GM23338 (cell line): ENCODE data around the gene HCRTR1. TPM values are rescaled to one million over a fixed set of nuclear protein-coding genes. Genes with fewer than 3 reads are reported as not detected.

Experiments used
- ATAC-seq: fragments of 200-7000 bp; cut with Tn5 transposase; 3 replicates; pipeline ENCODE4 v1.9.1; 2020
- DNase-seq: peaks from one replicate; pipeline ENCODE4 v3.0.0-alpha.2; 2015; ENCODE audit warnings: low spot score
- H2AFZ ChIP-seq: fragments of 200-600 bp; sonication (generic); 2 replicates; pipeline ENCODE4 v1.8.0; 2016; ENCODE audit warnings: antibody characterized with exemption, mild to moderate bottlenecking, moderate library complexity
- H3F3A ChIP-seq: fragments of 200-600 bp; sonication (generic); replicated peaks from 2 replicates; pipeline ENCODE4 v1.8.0; 2017; ENCODE audit warnings: antibody characterized with exemption, mixed run types, low read depth
- H3K27ac ChIP-seq: fragments of 200-600 bp; sonication (generic); 2 replicates; pipeline ENCODE4 v1.6.1; 2016; ENCODE audit warnings: low read depth
- H3K27me3 ChIP-seq: fragments of 200-600 bp; sonication (generic); 2 replicates; pipeline ENCODE4 v1.8.0; 2016; ENCODE audit warnings: mild to moderate bottlenecking, mixed run types, moderate library complexity; ENCODE audit not compliant: insufficient read depth
- H3K36me3 ChIP-seq: fragments of 200-600 bp; sonication (generic); 2 replicates; pipeline ENCODE4 v1.8.0; 2016; ENCODE audit warnings: mild to moderate bottlenecking; ENCODE audit not compliant: insufficient read depth
- H3K4me1 ChIP-seq: fragments of 200-600 bp; sonication (generic); 2 replicates; pipeline ENCODE4 v1.8.0; 2016; ENCODE audit warnings: mild to moderate bottlenecking, moderate library complexity; ENCODE audit not compliant: insufficient read depth
- H3K4me2 ChIP-seq: fragments of 200-600 bp; sonication (generic); 2 replicates; pipeline ENCODE4 v1.7.1; 2017; ENCODE audit warnings: mixed run types
- H3K4me3 ChIP-seq: fragments of 200-600 bp; sonication (generic); 2 replicates; pipeline ENCODE4 v1.6.1; 2016; ENCODE audit warnings: mixed run types
- H3K79me2 ChIP-seq: fragments of 200-600 bp; sonication (generic); replicated peaks from 2 replicates; pipeline ENCODE4 v1.8.0; 2017; ENCODE audit warnings: mild to moderate bottlenecking; ENCODE audit not compliant: insufficient read depth
- H3K9me2 ChIP-seq: fragments of 200-600 bp; sonication (generic); 2 replicates; pipeline ENCODE4 v1.8.0; 2017; ENCODE audit not compliant: insufficient read depth
- H4K20me1 ChIP-seq: fragments of 200-600 bp; sonication (generic); replicated peaks from 2 replicates; pipeline ENCODE4 v1.8.0; 2017; ENCODE audit warnings: mild to moderate bottlenecking; ENCODE audit not compliant: insufficient read depth
- H3K27ac Mint-ChIP-seq: 2 replicates; pipeline ENCODE4 v1.8.0; 2020; ENCODE audit warnings: inconsistent platforms, mild to moderate bottlenecking, moderate library complexity, mixed read lengths
- H3K27me3 Mint-ChIP-seq: 3 replicates; pipeline ENCODE4 v1.8.0; 2022; ENCODE audit warnings: low read depth, mild to moderate bottlenecking, moderate library complexity, mixed read lengths, inconsistent platforms; ENCODE audit not compliant: insufficient read depth, poor library complexity
- H3K36me3 Mint-ChIP-seq: 3 replicates; pipeline ENCODE4 v1.8.0; 2021; ENCODE audit warnings: low read depth, mild to moderate bottlenecking, inconsistent platforms, moderate library complexity, mixed read lengths
- H3K4me1 Mint-ChIP-seq: 3 replicates; pipeline ENCODE4 v1.8.0; 2020; ENCODE audit warnings: mild to moderate bottlenecking, inconsistent platforms, mixed read lengths
- H3K4me3 Mint-ChIP-seq: 3 replicates; pipeline ENCODE4 v1.8.0; 2021; ENCODE audit warnings: moderate library complexity, mild to moderate bottlenecking, inconsistent platforms, mixed read lengths
- H3K9me3 Mint-ChIP-seq: 3 replicates; pipeline ENCODE4 v1.8.0; 2020; ENCODE audit warnings: moderate library complexity, mild to moderate bottlenecking, inconsistent platforms, mixed read lengths
- CTCF ChIP-seq, 2 experiments: fragments of 200-600 bp in 1 of 2; sonication (generic) in 1 of 2; conservative IDR thresholded peaks; 2 replicates each; pipeline versions ENCODE4 v1.5.1 to v1.6.1; 2016 to 2017; ENCODE audit warnings: antibody characterized with exemption in 2 of 2, low read depth in 2 of 2, mild to moderate bottlenecking in 2 of 2, moderate library complexity in 1 of 2
- ETS1 ChIP-seq: IDR thresholded peaks from 2 replicates; pipeline ENCODE4 v1.6.1; 2016; ENCODE audit warnings: antibody characterized with exemption
- EZH2 ChIP-seq: fragments of 200-600 bp; sonication (generic); IDR thresholded peaks from one replicate; pipeline ENCODE4 v1.8.0; 2017; ENCODE audit warnings: antibody characterized with exemption, mild to moderate bottlenecking, low read depth; ENCODE audit not compliant: unreplicated experiment
- EZH2phosphoT487 ChIP-seq: fragments of 200-600 bp; sonication (generic); IDR thresholded peaks from one replicate; pipeline ENCODE4 v1.8.1; 2018; ENCODE audit warnings: antibody characterized with exemption; ENCODE audit not compliant: unreplicated experiment
- REST ChIP-seq: IDR thresholded peaks from one replicate; pipeline ENCODE4 v1.6.1; 2018; ENCODE audit warnings: antibody characterized with exemption; ENCODE audit not compliant: unreplicated experiment
- polyA plus RNA-seq: library from polyadenylated mRNA; unstranded; fragments of >200 nt; fragmentation: Nextera tagmentation; extraction: Ambion mirVana; gene quantifications from 2 replicates; pipeline ENCODE4 v1.2.1, GENCODE V29; 2016
- total RNA-seq: library from RNA; depleted of rRNA; stranded (reverse); fragments of >200 nt; shearing (Covaris generic); gene quantifications from 2 replicates; pipeline ENCODE4 v1.2.3, GENCODE V29; 2014

The HCRTR1 gene
- total and polyA plus RNA-seq, 2 experiments from 2014 or later: 0.15 to 1.0 TPM

- no peak for TF ChIP-seq ETS1
- TF ChIP-seq REST: no peak
- no peak for TF ChIP-seq EZH2
- H3K9me3 Mint-ChIP-seq: no peaks in the 10 kb centered on the region
- DNase-seq: peak; percentile 18
Observed at GRCh38 chr1:31581821-31582810, 35.4 kb upstream of the HCRTR1 start.

DNA sequence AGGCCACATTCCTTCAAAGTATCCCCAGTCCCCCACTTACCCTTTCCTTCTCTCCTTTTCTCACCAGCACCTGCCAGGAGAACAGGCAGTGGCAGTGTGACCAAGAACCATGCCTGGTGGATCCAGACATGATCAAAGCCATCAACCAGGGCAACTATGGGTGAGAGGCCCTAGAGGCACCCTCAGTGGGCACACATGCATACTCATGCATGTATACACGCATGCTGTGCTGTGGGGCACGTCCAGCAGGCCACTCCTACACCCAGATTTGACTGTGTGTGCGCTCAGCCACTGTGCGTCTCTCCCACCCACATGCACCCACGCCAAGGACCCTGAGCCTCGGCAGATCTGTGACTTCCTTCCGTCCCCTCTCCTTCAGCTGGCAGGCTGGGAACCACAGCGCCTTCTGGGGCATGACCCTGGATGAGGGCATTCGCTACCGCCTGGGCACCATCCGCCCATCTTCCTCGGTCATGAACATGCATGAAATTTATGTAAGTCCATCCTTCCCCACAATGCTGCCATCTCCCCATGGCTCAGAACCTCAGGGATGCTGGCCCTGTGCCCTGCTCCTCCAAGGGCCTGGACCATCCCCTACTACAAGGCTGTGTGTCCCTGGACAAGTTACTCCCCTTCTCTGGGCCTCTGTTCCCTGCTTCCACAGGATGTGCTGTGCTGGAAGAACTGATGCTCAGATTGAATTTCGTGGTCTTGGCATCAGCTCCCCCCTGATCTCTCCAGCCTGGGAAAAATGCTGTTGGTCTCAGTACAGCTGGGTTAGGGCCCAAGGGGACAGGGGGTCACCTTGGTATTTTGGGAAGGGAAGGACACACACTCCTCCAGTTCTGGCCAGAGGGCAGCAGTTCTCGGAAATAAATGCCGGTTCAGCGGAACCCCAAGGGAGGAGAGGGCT is 34.2 kb upstream of the HCRTR1 start:
- peaks cover 7% of the 10 kb centered on the region for H3F3A ChIP-seq
- H3K9me3 Mint-ChIP-seq: no peaks in the 10 kb centered on the region
- no peak overlapping the region; the same call in 2 of the 3 replicates for H3K4me3 Mint-ChIP-seq
- no peaks in the 10 kb centered on the region for H3K79me2 ChIP-seq
- no peak for DNase-seq
- peaks cover 4% of the 10 kb centered on the region; the same call in 1 of the 2 replicates for H4K20me1 ChIP-seq
- no peak for ATAC-seq
- TF ChIP-seq CTCF (conservative IDR thresholded peaks at IDR 0.05; ENCODE audit: low read depth in 2 of 2) (no peak), EZH2phosphoT487 (no peak), REST (no peak)
- H3K27ac ChIP-seq: no peak overlapping the region
- no peaks in the 10 kb centered on the region for H3K9me2 ChIP-seq
- H3K36me3 ChIP-seq: no peaks in the 10 kb centered on the region
- H3K27me3 Mint-ChIP-seq: peaks cover 17% of the 10 kb centered on the region
- peak overlapping the region; percentile 78 for H3K27ac Mint-ChIP-seq
- no peak overlapping the region for H2AFZ ChIP-seq
- peaks cover 39% of the 10 kb centered on the region for H3K4me1 Mint-ChIP-seq
- no peak overlapping the region for H3K4me3 ChIP-seq
- H3K36me3 Mint-ChIP-seq: no peaks in the 10 kb centered on the region
- peaks cover 49% of the 10 kb centered on the region for H3K4me1 ChIP-seq
- H3K27me3 ChIP-seq: peaks cover 3% of the 10 kb centered on the region
- H3K4me2 ChIP-seq: 0 out of 2 replicates have a peak overlapping the region, but pooled peaks have one; percentile 66

More at GRCh38 chr1:31581821-31582810, 35.4 kb upstream of the HCRTR1 start:
- H3K9me2 ChIP-seq: no peaks in the 10 kb centered on the region
- ATAC-seq: no peak
- H4K20me1 ChIP-seq: no peaks in the 10 kb centered on the region; the same call in 1 of the 2 replicates
- H3K27ac Mint-ChIP-seq: peak overlapping the region; percentile 78; the same call in 1 of the 2 replicates
- no peaks in the 10 kb centered on the region for H3K79me2 ChIP-seq
- H3K4me3 Mint-ChIP-seq: peak overlapping the region; percentile 23; the same call in 2 of the 3 replicates
- H3K4me1 Mint-ChIP-seq: peaks cover 31% of the 10 kb centered on the region
- peaks cover 5% of the 10 kb centered on the region for H3F3A ChIP-seq
- H2AFZ ChIP-seq: no peak overlapping the region
- H3K27me3 Mint-ChIP-seq: peaks cover 8% of the 10 kb centered on the region
- no peaks in the 10 kb centered on the region for H3K36me3 ChIP-seq
- peaks cover 39% of the 10 kb centered on the region for H3K4me1 ChIP-seq
- peak overlapping the region; percentile 66; the same call in 1 of the 2 replicates for H3K4me2 ChIP-seq
- H3K36me3 Mint-ChIP-seq: no peaks in the 10 kb centered on the region
- no peak overlapping the region for H3K4me3 ChIP-seq
- H3K27ac ChIP-seq: peak overlapping the region; percentile 39; the same call in 1 of the 2 replicates
- no peaks in the 10 kb centered on the region for H3K27me3 ChIP-seq
